Lung (tissue), 12 donors: ENCODE data around the gene RAB37. TPM values are rescaled to one million over a fixed set of nuclear protein-coding genes. Genes with fewer than 3 reads are reported as not detected.

ENCODE experiments used
- ATAC-seq: fragments of 200-7000 bp; cut with Tn5 transposase; one replicate; pipeline ENCODE4 v1.9.1; 2020; ENCODE audit warnings: moderate number of reproducible peaks; ENCODE audit not compliant: insufficient read depth, low FRiP score
- DNase-seq, 3 donors: peaks; one replicate each; pipeline ENCODE4 v3.0.0-alpha.2; 2013 to 2017
- H3K27ac ChIP-seq, 2 donors: one replicate each; pipeline ENCODE4 v1.5.1; 2013; ENCODE audit warnings: mild to moderate bottlenecking in 2 of 2, moderate library complexity in 2 of 2, control low read depth in 1 of 2, inconsistent platforms in 1 of 2, low read depth in 1 of 2, low read length in 1 of 2
- H3K27me3 ChIP-seq, 3 donors: one replicate each; pipeline ENCODE4 v1.5.1; 2013; ENCODE audit warnings: low read length in 2 of 3; ENCODE audit not compliant: control insufficient read depth in 3 of 3, insufficient read depth in 3 of 3
- H3K36me3 ChIP-seq, 4 donors: one replicate each; pipeline ENCODE4 v1.5.1; 2013; ENCODE audit warnings: low read length in 4 of 4, mild to moderate bottlenecking in 1 of 4, moderate library complexity in 1 of 4; ENCODE audit not compliant: control insufficient read depth in 4 of 4, insufficient read depth in 4 of 4
- H3K4me1 ChIP-seq, 5 donors: one replicate each; pipeline ENCODE4 v1.5.1; 2013; ENCODE audit warnings: low read length in 5 of 5, mild to moderate bottlenecking in 2 of 5, moderate library complexity in 1 of 5; ENCODE audit not compliant: control insufficient read depth in 5 of 5, insufficient read depth in 5 of 5
- H3K4me3 ChIP-seq: one replicate; pipeline ENCODE4 v1.5.1; 2013; ENCODE audit warnings: mild to moderate bottlenecking, control low read depth, moderate library complexity
- H3K9ac ChIP-seq, 2 donors: one replicate each; pipeline ENCODE4 v1.5.1; 2013; ENCODE audit warnings: low read length in 2 of 2, control low read depth in 1 of 2; ENCODE audit not compliant: insufficient read depth in 1 of 2
- H3K9me3 ChIP-seq, 4 donors: one replicate each; pipeline ENCODE4 v1.5.1; 2013; ENCODE audit warnings: low read length in 3 of 4, mild to moderate bottlenecking in 1 of 4, moderate library complexity in 1 of 4; ENCODE audit not compliant: control insufficient read depth in 4 of 4, insufficient read depth in 3 of 4
- CTCF ChIP-seq: IDR thresholded peaks from 2 replicates; pipeline ENCODE4 v1.5.1; 2012; ENCODE audit warnings: mild to moderate bottlenecking; ENCODE audit errors: control extremely low read depth, extremely low read depth
- WGBS, 2 donors: extraction: QIAGEN DNeasy Blood & Tissue Kit; methylation state at CpG; one replicate each; pipeline ENCODE4 v1.1.7; 2013; 5-methylcytosine and 5-hydroxymethylcytosine counted together
- polyA plus RNA-seq, 2 donors: library from polyadenylated mRNA; stranded (reverse); fragments of 200-250 nt; gene quantifications; one replicate each; pipeline ENCODE4 v1.2.1, GENCODE V29; 2013
- total RNA-seq, 2 donors: library from RNA; depleted of rRNA in 1 of 2; stranded (reverse); fragments of >200 nt in 1 of 2; gene quantifications; one replicate each; pipeline ENCODE4 v1.2.1, GENCODE V29; 2014 to 2021
- donor health status: control.
- donor health status: control.
- donor health status: Bipolar disorder and iron deficiency.
- donor health status: healthy.
- donor health status: DM: yes; HTN: yes; CAD: no.

Gene RAB37
- total and polyA plus RNA-seq, 4 donors: 3.2 to 7.3 (median 5.9) TPM

- no peak for TF ChIP-seq CTCF
- Histone ChIP-seq H3K27me3 (peaks cover 0 to 2% (median 0%) of the 10 kb centered on the region in 3 donors), H3K27ac (peak overlapping the region in 1 of 2 donors; percentile 35), H3K36me3 (no peaks in the 10 kb centered on the region), H3K9me3 (no peaks in the 10 kb centered on the region), H3K9ac (no peak overlapping the region), H3K4me1 (no peaks in the 10 kb centered on the region), H3K4me3 (no peak overlapping the region)
- no peak for DNase-seq
- 76 to 82% methylated on average over 8 of the region's 8 CpGs for WGBS, 2 donors
- no peak for ATAC-seq
These were observed 45.9 kb upstream of the RAB37 start for GRCh38 chr17:74691151-74691550.

DNA sequence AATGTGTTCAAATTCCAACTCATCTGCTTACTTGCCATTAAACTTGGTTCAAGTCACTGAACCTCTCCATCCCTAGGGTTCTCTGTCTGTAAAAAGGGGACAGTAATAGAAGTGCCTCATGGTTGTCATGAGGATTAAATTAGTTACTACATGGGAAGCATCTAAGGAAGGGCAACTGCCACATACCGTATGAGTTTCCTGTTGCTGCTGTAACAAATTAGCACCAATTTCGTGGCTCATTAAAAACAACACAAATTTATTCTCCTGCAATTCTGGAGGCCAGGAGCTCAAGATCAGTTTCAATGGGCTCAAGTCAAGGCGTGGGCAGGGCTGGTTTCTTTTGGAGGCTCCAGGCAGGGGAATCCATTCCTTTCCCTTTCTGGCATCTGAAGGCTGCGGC, 43.0 kb upstream of the RAB37 start:
- TF ChIP-seq CTCF: no peak
- H3K27me3 ChIP-seq: peaks cover 0 to 4% (median 0%) of the 10 kb centered on the region in 3 donors
- no peak for DNase-seq

DNA sequence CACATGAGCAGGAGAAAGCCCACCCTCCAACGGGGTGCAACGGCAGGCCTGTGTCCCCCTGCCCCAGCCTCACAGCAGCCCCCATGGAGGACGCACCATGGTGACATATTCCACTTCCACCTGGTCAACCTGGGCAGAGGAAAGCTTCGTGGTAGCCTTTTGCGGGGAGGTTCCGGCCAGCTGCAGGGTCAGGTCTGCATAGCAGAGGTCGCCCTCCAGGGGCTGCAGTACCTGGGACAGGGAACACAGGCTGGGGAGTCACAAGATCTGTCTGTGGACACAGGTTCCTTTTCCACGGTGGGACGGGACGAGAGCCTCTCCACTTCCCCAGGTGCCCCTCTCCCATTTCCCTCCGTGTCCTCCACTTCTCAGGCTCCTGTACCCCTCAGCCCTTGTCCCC, 41.4 kb upstream of the RAB37 start:
- Histone ChIP-seq H3K27ac (no peak overlapping the region), H3K9ac (no peak overlapping the region), H3K4me1 (no peaks in the 10 kb centered on the region), H3K4me3 (no peak overlapping the region), H3K27me3 (peaks cover 0 to 4% (median 0%) of the 10 kb centered on the region in 3 donors), H3K36me3 (no peaks in the 10 kb centered on the region), H3K9me3 (peaks cover 0 to 2% (median 0%) of the 10 kb centered on the region in 4 donors)
- DNase-seq (no peak), ATAC-seq (no peak)
- TF ChIP-seq CTCF: no peak
- WGBS, 2 donors: 85 to 89% methylated on average over 11 of the region's 11 CpGs

More for the DNA sequence above, 43.0 kb upstream of the RAB37 start:
- H3K4me1 ChIP-seq: no peaks in the 10 kb centered on the region
- H3K36me3 ChIP-seq: no peaks in the 10 kb centered on the region
- H3K9ac ChIP-seq: no peak overlapping the region
- WGBS, 2 donors: 85 to 92% methylated on average over 4 of the region's 4 CpGs
- no peak overlapping the region for H3K4me3 ChIP-seq
- ATAC-seq: no peak
- H3K9me3 ChIP-seq: peaks cover 0 to 2% (median 0%) of the 10 kb centered on the region in 4 donors
- H3K27ac ChIP-seq: no peak overlapping the region

DNA sequence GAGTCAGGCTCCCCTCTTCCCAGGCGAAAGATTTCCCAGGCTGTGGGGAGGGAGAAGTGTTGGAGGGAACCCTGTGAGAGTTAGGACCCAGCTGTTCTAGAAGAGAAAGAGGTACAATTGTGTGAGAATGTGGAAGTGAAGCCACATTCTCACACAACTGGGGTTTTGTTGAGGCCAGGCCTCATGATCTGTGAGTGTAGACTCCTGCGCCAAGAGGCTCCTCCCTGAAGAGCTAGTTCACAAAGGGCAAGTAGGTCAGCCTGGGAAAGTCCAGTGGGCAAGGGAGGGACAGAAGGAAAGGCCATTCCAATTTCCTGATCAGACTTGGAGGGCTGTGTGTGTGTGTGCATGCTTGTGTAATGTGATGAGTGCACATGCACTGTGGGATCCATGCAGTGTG, 39.5 kb upstream of the RAB37 start:
- Histone ChIP-seq H3K27me3 (peaks cover 0 to 4% (median 0%) of the 10 kb centered on the region in 3 donors), H3K9me3 (peaks cover 0 to 2% (median 0%) of the 10 kb centered on the region in 4 donors), H3K4me1 (no peaks in the 10 kb centered on the region), H3K27ac (no peak overlapping the region), H3K36me3 (no peaks in the 10 kb centered on the region), H3K9ac (no peak overlapping the region), H3K4me3 (no peak overlapping the region)
- no peak for DNase-seq
- TF ChIP-seq CTCF: no peak
- ATAC-seq: no peak
- WGBS, 2 donors: 85 to 90% methylated on average over 2 of the region's 2 CpGs
